GM23338 (cell line): ENCODE results near the gene LNP1. TPM values are rescaled to one million over a fixed set of nuclear protein-coding genes. Genes with fewer than 3 reads are reported as not detected.

Experiments
- ATAC-seq: fragments of 200-7000 bp; cut with Tn5 transposase; 3 replicates; pipeline ENCODE4 v1.9.1; 2020
- DNase-seq: peaks from one replicate; pipeline ENCODE4 v3.0.0-alpha.2; 2015; ENCODE audit warnings: low spot score
- H2AFZ ChIP-seq: fragments of 200-600 bp; sonication (generic); 2 replicates; pipeline ENCODE4 v1.8.0; 2016; ENCODE audit warnings: antibody characterized with exemption, mild to moderate bottlenecking, moderate library complexity
- H3F3A ChIP-seq: fragments of 200-600 bp; sonication (generic); replicated peaks from 2 replicates; pipeline ENCODE4 v1.8.0; 2017; ENCODE audit warnings: antibody characterized with exemption, mixed run types, low read depth
- H3K27ac ChIP-seq: fragments of 200-600 bp; sonication (generic); 2 replicates; pipeline ENCODE4 v1.6.1; 2016; ENCODE audit warnings: low read depth
- H3K27me3 ChIP-seq: fragments of 200-600 bp; sonication (generic); 2 replicates; pipeline ENCODE4 v1.8.0; 2016; ENCODE audit warnings: mild to moderate bottlenecking, mixed run types, moderate library complexity; ENCODE audit not compliant: insufficient read depth
- H3K36me3 ChIP-seq: fragments of 200-600 bp; sonication (generic); 2 replicates; pipeline ENCODE4 v1.8.0; 2016; ENCODE audit warnings: mild to moderate bottlenecking; ENCODE audit not compliant: insufficient read depth
- H3K4me1 ChIP-seq: fragments of 200-600 bp; sonication (generic); 2 replicates; pipeline ENCODE4 v1.8.0; 2016; ENCODE audit warnings: mild to moderate bottlenecking, moderate library complexity; ENCODE audit not compliant: insufficient read depth
- H3K4me2 ChIP-seq: fragments of 200-600 bp; sonication (generic); 2 replicates; pipeline ENCODE4 v1.7.1; 2017; ENCODE audit warnings: mixed run types
- H3K4me3 ChIP-seq: fragments of 200-600 bp; sonication (generic); 2 replicates; pipeline ENCODE4 v1.6.1; 2016; ENCODE audit warnings: mixed run types
- H3K79me2 ChIP-seq: fragments of 200-600 bp; sonication (generic); replicated peaks from 2 replicates; pipeline ENCODE4 v1.8.0; 2017; ENCODE audit warnings: mild to moderate bottlenecking; ENCODE audit not compliant: insufficient read depth
- H3K9me2 ChIP-seq: fragments of 200-600 bp; sonication (generic); 2 replicates; pipeline ENCODE4 v1.8.0; 2017; ENCODE audit not compliant: insufficient read depth
- H4K20me1 ChIP-seq: fragments of 200-600 bp; sonication (generic); replicated peaks from 2 replicates; pipeline ENCODE4 v1.8.0; 2017; ENCODE audit warnings: mild to moderate bottlenecking; ENCODE audit not compliant: insufficient read depth
- H3K27ac Mint-ChIP-seq: 2 replicates; pipeline ENCODE4 v1.8.0; 2020; ENCODE audit warnings: inconsistent platforms, mild to moderate bottlenecking, moderate library complexity, mixed read lengths
- H3K27me3 Mint-ChIP-seq: 3 replicates; pipeline ENCODE4 v1.8.0; 2022; ENCODE audit warnings: low read depth, mild to moderate bottlenecking, moderate library complexity, mixed read lengths, inconsistent platforms; ENCODE audit not compliant: insufficient read depth, poor library complexity
- H3K36me3 Mint-ChIP-seq: 3 replicates; pipeline ENCODE4 v1.8.0; 2021; ENCODE audit warnings: low read depth, mild to moderate bottlenecking, inconsistent platforms, moderate library complexity, mixed read lengths
- H3K4me1 Mint-ChIP-seq: 3 replicates; pipeline ENCODE4 v1.8.0; 2020; ENCODE audit warnings: mild to moderate bottlenecking, inconsistent platforms, mixed read lengths
- H3K4me3 Mint-ChIP-seq: 3 replicates; pipeline ENCODE4 v1.8.0; 2021; ENCODE audit warnings: moderate library complexity, mild to moderate bottlenecking, inconsistent platforms, mixed read lengths
- H3K9me3 Mint-ChIP-seq: 3 replicates; pipeline ENCODE4 v1.8.0; 2020; ENCODE audit warnings: moderate library complexity, mild to moderate bottlenecking, inconsistent platforms, mixed read lengths
- CREB1 ChIP-seq: fragments of 250-450 bp; sonication (Bioruptor Pico); IDR thresholded peaks from 2 replicates; pipeline ENCODE4 v1.5.0; 2020; ENCODE audit warnings: low read depth, mild to moderate bottlenecking, moderate library complexity
- CTCF ChIP-seq, 2 experiments: fragments of 200-600 bp in 1 of 2; sonication (generic) in 1 of 2; conservative IDR thresholded peaks; 2 replicates each; pipeline versions ENCODE4 v1.5.1 to v1.6.1; 2016 to 2017; ENCODE audit warnings: antibody characterized with exemption in 2 of 2, low read depth in 2 of 2, mild to moderate bottlenecking in 2 of 2, moderate library complexity in 1 of 2
- EZH2 ChIP-seq: fragments of 200-600 bp; sonication (generic); IDR thresholded peaks from one replicate; pipeline ENCODE4 v1.8.0; 2017; ENCODE audit warnings: antibody characterized with exemption, mild to moderate bottlenecking, low read depth; ENCODE audit not compliant: unreplicated experiment
- EZH2phosphoT487 ChIP-seq: fragments of 200-600 bp; sonication (generic); IDR thresholded peaks from one replicate; pipeline ENCODE4 v1.8.1; 2018; ENCODE audit warnings: antibody characterized with exemption; ENCODE audit not compliant: unreplicated experiment
- JUNB ChIP-seq: IDR thresholded peaks from one replicate; pipeline ENCODE4 v1.6.1; 2016; ENCODE audit warnings: antibody characterized with exemption; ENCODE audit not compliant: unreplicated experiment
- NANOG ChIP-seq: IDR thresholded peaks from 2 replicates; pipeline ENCODE4 v1.6.1; 2016; ENCODE audit warnings: antibody characterized with exemption, borderline replicate concordance
- POLR2AphosphoS5 ChIP-seq: IDR thresholded peaks from 2 replicates; pipeline ENCODE4 v1.6.1; 2016; ENCODE audit warnings: antibody characterized with exemption, low read depth
- STAT1 ChIP-seq: IDR thresholded peaks from one replicate; pipeline ENCODE4 v1.6.1; 2016; ENCODE audit warnings: antibody characterized with exemption; ENCODE audit not compliant: unreplicated experiment
- ZNF114 ChIP-seq: fragments of 250-450 bp; sonication (Bioruptor Pico); IDR thresholded peaks from 2 replicates; pipeline ENCODE4 v1.5.0; 2020; ENCODE audit warnings: mild to moderate bottlenecking, moderate library complexity
- ZNF331 ChIP-seq: fragments of 250-450 bp; sonication (Bioruptor Pico); IDR thresholded peaks from 2 replicates; pipeline ENCODE4 v1.5.0; 2020; ENCODE audit warnings: low read depth, mild to moderate bottlenecking, moderate library complexity
- ZNF462 ChIP-seq: fragments of 250-450 bp; sonication (Bioruptor Pico); IDR thresholded peaks from 2 replicates; pipeline ENCODE4 v1.5.0; 2020; ENCODE audit warnings: mild to moderate bottlenecking, moderate library complexity
- polyA plus RNA-seq: library from polyadenylated mRNA; unstranded; fragments of >200 nt; fragmentation: Nextera tagmentation; extraction: Ambion mirVana; gene quantifications from 2 replicates; pipeline ENCODE4 v1.2.1, GENCODE V29; 2016
- total RNA-seq: library from RNA; depleted of rRNA; stranded (reverse); fragments of >200 nt; shearing (Covaris generic); gene quantifications from 2 replicates; pipeline ENCODE4 v1.2.3, GENCODE V29; 2014
- TF ChIP-seq, protein P1 (sequence below): IDR thresholded peaks from 2 replicates; pipeline ENCODE4 v1.6.1; 2016; ENCODE audit warnings: antibody characterized with exemption
- TF ChIP-seq, protein P2 (sequence below): IDR thresholded peaks from one replicate; pipeline ENCODE4 v1.6.1; 2018; ENCODE audit warnings: antibody characterized with exemption; ENCODE audit not compliant: unreplicated experiment

Gene LNP1
- total and polyA plus RNA-seq, 2 experiments from 2014 or later = 4.7 to 6.7 TPM

DNA sequence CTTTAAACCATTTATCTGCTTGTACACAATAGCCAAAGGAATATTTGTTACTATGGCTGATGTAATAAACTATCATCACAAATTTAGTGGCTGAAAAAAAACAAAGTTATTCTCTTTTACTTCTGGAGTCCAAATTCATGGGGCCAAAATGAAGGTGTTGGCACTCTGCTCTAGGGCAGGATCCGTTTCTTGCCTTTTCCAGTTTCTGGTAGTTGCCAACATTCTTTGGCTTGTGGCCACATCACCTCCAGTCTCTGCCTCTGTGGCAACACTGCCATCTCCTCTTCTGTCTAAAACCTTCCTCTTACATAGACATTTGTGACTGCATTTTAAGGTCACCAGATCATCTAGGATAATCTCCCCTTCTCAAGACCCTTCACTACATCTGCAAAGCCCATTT, 39.4 kb upstream of the LNP1 start:
- H3K9me3 Mint-ChIP-seq = peaks cover 3% of the 10 kb centered on the region; the same call in 2 of the 3 replicates
- no peaks in the 10 kb centered on the region for H3K27me3 ChIP-seq
- H3K79me2 ChIP-seq = no peaks in the 10 kb centered on the region
- TF ChIP-seq JUNB = no peak
- no peak for TF ChIP-seq STAT1
- TF ChIP-seq CREB1 (CRISPR knock-in tag) = no peak
- no peak for TF ChIP-seq NANOG
- no peak for TF ChIP-seq EZH2
- no peak for TF ChIP-seq CTCF (conservative IDR thresholded peaks at IDR 0.05; ENCODE audit: low read depth in 2 of 2)
- TF ChIP-seq POLR2AphosphoS5 = no peak
- TF ChIP-seq ZNF462 (CRISPR knock-in tag) = no peak
- TF ChIP-seq, protein P1, sequence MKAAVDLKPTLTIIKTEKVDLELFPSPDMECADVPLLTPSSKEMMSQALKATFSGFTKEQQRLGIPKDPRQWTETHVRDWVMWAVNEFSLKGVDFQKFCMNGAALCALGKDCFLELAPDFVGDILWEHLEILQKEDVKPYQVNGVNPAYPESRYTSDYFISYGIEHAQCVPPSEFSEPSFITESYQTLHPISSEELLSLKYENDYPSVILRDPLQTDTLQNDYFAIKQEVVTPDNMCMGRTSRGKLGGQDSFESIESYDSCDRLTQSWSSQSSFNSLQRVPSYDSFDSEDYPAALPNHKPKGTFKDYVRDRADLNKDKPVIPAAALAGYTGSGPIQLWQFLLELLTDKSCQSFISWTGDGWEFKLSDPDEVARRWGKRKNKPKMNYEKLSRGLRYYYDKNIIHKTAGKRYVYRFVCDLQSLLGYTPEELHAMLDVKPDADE = no peak
- no peak for TF ChIP-seq ZNF114
- TF ChIP-seq, protein P2, sequence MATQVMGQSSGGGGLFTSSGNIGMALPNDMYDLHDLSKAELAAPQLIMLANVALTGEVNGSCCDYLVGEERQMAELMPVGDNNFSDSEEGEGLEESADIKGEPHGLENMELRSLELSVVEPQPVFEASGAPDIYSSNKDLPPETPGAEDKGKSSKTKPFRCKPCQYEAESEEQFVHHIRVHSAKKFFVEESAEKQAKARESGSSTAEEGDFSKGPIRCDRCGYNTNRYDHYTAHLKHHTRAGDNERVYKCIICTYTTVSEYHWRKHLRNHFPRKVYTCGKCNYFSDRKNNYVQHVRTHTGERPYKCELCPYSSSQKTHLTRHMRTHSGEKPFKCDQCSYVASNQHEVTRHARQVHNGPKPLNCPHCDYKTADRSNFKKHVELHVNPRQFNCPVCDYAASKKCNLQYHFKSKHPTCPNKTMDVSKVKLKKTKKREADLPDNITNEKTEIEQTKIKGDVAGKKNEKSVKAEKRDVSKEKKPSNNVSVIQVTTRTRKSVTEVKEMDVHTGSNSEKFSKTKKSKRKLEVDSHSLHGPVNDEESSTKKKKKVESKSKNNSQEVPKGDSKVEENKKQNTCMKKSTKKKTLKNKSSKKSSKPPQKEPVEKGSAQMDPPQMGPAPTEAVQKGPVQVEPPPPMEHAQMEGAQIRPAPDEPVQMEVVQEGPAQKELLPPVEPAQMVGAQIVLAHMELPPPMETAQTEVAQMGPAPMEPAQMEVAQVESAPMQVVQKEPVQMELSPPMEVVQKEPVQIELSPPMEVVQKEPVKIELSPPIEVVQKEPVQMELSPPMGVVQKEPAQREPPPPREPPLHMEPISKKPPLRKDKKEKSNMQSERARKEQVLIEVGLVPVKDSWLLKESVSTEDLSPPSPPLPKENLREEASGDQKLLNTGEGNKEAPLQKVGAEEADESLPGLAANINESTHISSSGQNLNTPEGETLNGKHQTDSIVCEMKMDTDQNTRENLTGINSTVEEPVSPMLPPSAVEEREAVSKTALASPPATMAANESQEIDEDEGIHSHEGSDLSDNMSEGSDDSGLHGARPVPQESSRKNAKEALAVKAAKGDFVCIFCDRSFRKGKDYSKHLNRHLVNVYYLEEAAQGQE = no peak
- TF ChIP-seq EZH2phosphoT487 = no peak
- TF ChIP-seq ZNF331 (CRISPR knock-in tag) = no peak
- H3K36me3 Mint-ChIP-seq = peaks cover 50% of the 10 kb centered on the region
- no peak for ATAC-seq
- no peak overlapping the region for H2AFZ ChIP-seq
- H3K27me3 Mint-ChIP-seq = peaks cover 3% of the 10 kb centered on the region
- no peak overlapping the region for H3K4me3 ChIP-seq
- no peak overlapping the region for H3K4me2 ChIP-seq
- H3F3A ChIP-seq = no peaks in the 10 kb centered on the region
- H3K36me3 ChIP-seq = peaks cover 25% of the 10 kb centered on the region; the same call in 1 of the 2 replicates
- H3K4me3 Mint-ChIP-seq = no peak overlapping the region
- DNase-seq = no peak
- H3K4me1 Mint-ChIP-seq = no peaks in the 10 kb centered on the region
- H3K27ac Mint-ChIP-seq = no peak overlapping the region
- no peaks in the 10 kb centered on the region for H3K4me1 ChIP-seq
- H3K27ac ChIP-seq = no peak overlapping the region
- H3K9me2 ChIP-seq = no peaks in the 10 kb centered on the region
- H4K20me1 ChIP-seq = no peaks in the 10 kb centered on the region
